ENCODE measurements around the gene MAML3. TPM values are rescaled to one million over a fixed set of nuclear protein-coding genes. Genes with fewer than 3 reads are reported as not detected.

Gene MAML3
- total RNA-seq, 2 experiments from 2014 or later: 2.5 to 2.6 TPM

- ChIA-PET POLR2A (no interaction called here), CTCF (interaction anchor here (1.6 kb wide), 1 partner anchor 12 kb away, joined by 3 read pairs; no protein-coding TSS in a partner anchor)
- H3K27ac Mint-ChIP-seq: no peak overlapping the region
Observed at GRCh38 chr4:139934708-139935195, 219.2 kb downstream of the MAML3 start.

GRCh38 chr4:139934057-139934707, 219.8 kb downstream of the MAML3 start:
- Mint-ChIP-seq H3K4me3 (no peak overlapping the region), H3K36me3 (ENCODE audit: low read depth) (no peaks in the 10 kb centered on the region), H3K27ac (no peak overlapping the region), H3K27me3 (peaks cover 12% of the 10 kb centered on the region), H3K4me1 (no peaks in the 10 kb centered on the region), H3K9me3 (no peaks in the 10 kb centered on the region)
- DNase-seq: no peak
- ChIA-PET POLR2A (no interaction called here), CTCF (no interaction called here)

More at GRCh38 chr4:139934708-139935195, 219.2 kb downstream of the MAML3 start:
- H3K4me1 Mint-ChIP-seq: no peaks in the 10 kb centered on the region
- H3K9me3 Mint-ChIP-seq: no peaks in the 10 kb centered on the region
- peaks cover 12% of the 10 kb centered on the region for H3K27me3 Mint-ChIP-seq
- H3K4me3 Mint-ChIP-seq: no peak overlapping the region
- H3K36me3 Mint-ChIP-seq (ENCODE audit: low read depth): no peaks in the 10 kb centered on the region
- no peak for DNase-seq

GRCh38 chr4:139933541-139933940, 220.4 kb downstream of the MAML3 start:
- ChIA-PET CTCF (no interaction called here), POLR2A (no interaction called here)
- H3K9me3 Mint-ChIP-seq: no peaks in the 10 kb centered on the region
- no peak overlapping the region for H3K27ac Mint-ChIP-seq
- no peak for DNase-seq
- no peaks in the 10 kb centered on the region for H3K4me1 Mint-ChIP-seq
- H3K27me3 Mint-ChIP-seq: peaks cover 12% of the 10 kb centered on the region
- H3K4me3 Mint-ChIP-seq: no peak overlapping the region
- H3K36me3 Mint-ChIP-seq (ENCODE audit: low read depth): no peaks in the 10 kb centered on the region

- DNase-seq: no peak
- CTCF ChIA-PET: no interaction called here
Observed at GRCh38 chr4:139933104-139933503, 220.9 kb downstream of the MAML3 start.

GRCh38 chr4:139924782-139925181, 229.2 kb downstream of the MAML3 start:
- DNase-seq: no peak
- H3K27me3 Mint-ChIP-seq: peaks cover 24% of the 10 kb centered on the region
- H3K4me1 Mint-ChIP-seq: no peaks in the 10 kb centered on the region
- ChIA-PET POLR2A (no interaction called here), CTCF (no interaction called here)
- H3K27ac Mint-ChIP-seq: no peak overlapping the region
- no peaks in the 10 kb centered on the region for H3K9me3 Mint-ChIP-seq
- no peaks in the 10 kb centered on the region for H3K36me3 Mint-ChIP-seq (ENCODE audit: low read depth)
- no peak overlapping the region for H3K4me3 Mint-ChIP-seq

More at GRCh38 chr4:139933104-139933503, 220.9 kb downstream of the MAML3 start:
- POLR2A ChIA-PET: no interaction called here
- no peak overlapping the region for H3K27ac Mint-ChIP-seq
- no peak overlapping the region for H3K4me3 Mint-ChIP-seq
- peaks cover 12% of the 10 kb centered on the region for H3K27me3 Mint-ChIP-seq
- no peaks in the 10 kb centered on the region for H3K36me3 Mint-ChIP-seq (ENCODE audit: low read depth)
- H3K9me3 Mint-ChIP-seq: no peaks in the 10 kb centered on the region
- no peaks in the 10 kb centered on the region for H3K4me1 Mint-ChIP-seq

- ChIA-PET CTCF (no interaction called here), POLR2A (no interaction called here)
- H3K36me3 Mint-ChIP-seq (ENCODE audit: low read depth): no peaks in the 10 kb centered on the region
- DNase-seq: no peak
- no peaks in the 10 kb centered on the region for H3K9me3 Mint-ChIP-seq
- H3K27ac Mint-ChIP-seq: no peak overlapping the region
- no peaks in the 10 kb centered on the region for H3K4me1 Mint-ChIP-seq
- H3K27me3 Mint-ChIP-seq: peaks cover 39% of the 10 kb centered on the region
- no peak overlapping the region for H3K4me3 Mint-ChIP-seq
Observed at GRCh38 chr4:139922406-139923024, 231.5 kb downstream of the MAML3 start.

GRCh38 chr4:139921429-139922184, 232.4 kb downstream of the MAML3 start:
- Mint-ChIP-seq H3K4me3 (no peak overlapping the region), H3K36me3 (ENCODE audit: low read depth) (no peaks in the 10 kb centered on the region), H3K4me1 (no peaks in the 10 kb centered on the region), H3K27ac (no peak overlapping the region), H3K27me3 (peaks cover 44% of the 10 kb centered on the region), H3K9me3 (no peaks in the 10 kb centered on the region)
- CTCF ChIA-PET: no interaction called here
- POLR2A ChIA-PET: no interaction called here
- no peak for DNase-seq

GRCh38 chr4:139920486-139921002, 233.4 kb downstream of the MAML3 start:
- H3K4me3 Mint-ChIP-seq: no peak overlapping the region
- peaks cover 42% of the 10 kb centered on the region for H3K27me3 Mint-ChIP-seq
- H3K9me3 Mint-ChIP-seq: no peaks in the 10 kb centered on the region
- POLR2A ChIA-PET: no interaction called here
- CTCF ChIA-PET: no interaction called here
- no peak overlapping the region for H3K27ac Mint-ChIP-seq
- DNase-seq: no peak
- no peaks in the 10 kb centered on the region for H3K4me1 Mint-ChIP-seq
- no peaks in the 10 kb centered on the region for H3K36me3 Mint-ChIP-seq (ENCODE audit: low read depth)

GRCh38 chr4:139919521-139919920, 234.5 kb downstream of the MAML3 start:
- CTCF ChIA-PET: no interaction called here
- no peak overlapping the region for H3K27ac Mint-ChIP-seq
- peaks cover 44% of the 10 kb centered on the region for H3K27me3 Mint-ChIP-seq
- no peaks in the 10 kb centered on the region for H3K36me3 Mint-ChIP-seq (ENCODE audit: low read depth)
- DNase-seq: no peak
- H3K4me1 Mint-ChIP-seq: no peaks in the 10 kb centered on the region
- no peak overlapping the region for H3K4me3 Mint-ChIP-seq
- POLR2A ChIA-PET: interaction anchor here (0.7 kb wide), 1 partner anchor 214 kb away, joined by 3 read pairs; no protein-coding TSS in a partner anchor
- H3K9me3 Mint-ChIP-seq: no peaks in the 10 kb centered on the region

GRCh38 chr4:139919004-139919403, 235.0 kb downstream of the MAML3 start:
- Mint-ChIP-seq H3K4me3 (no peak overlapping the region), H3K4me1 (no peaks in the 10 kb centered on the region), H3K27ac (no peak overlapping the region), H3K36me3 (ENCODE audit: low read depth) (no peaks in the 10 kb centered on the region), H3K9me3 (no peaks in the 10 kb centered on the region), H3K27me3 (peaks cover 42% of the 10 kb centered on the region)
- ChIA-PET CTCF (no interaction called here), POLR2A (interaction anchor here (0.7 kb wide), 1 partner anchor 214 kb away, joined by 3 read pairs; no protein-coding TSS in a partner anchor)
- no peak for DNase-seq

GRCh38 chr4:139918591-139918990, 235.4 kb downstream of the MAML3 start:
- Mint-ChIP-seq H3K36me3 (ENCODE audit: low read depth) (no peaks in the 10 kb centered on the region), H3K4me1 (no peaks in the 10 kb centered on the region), H3K9me3 (no peaks in the 10 kb centered on the region), H3K4me3 (no peak overlapping the region), H3K27ac (no peak overlapping the region), H3K27me3 (peaks cover 38% of the 10 kb centered on the region)
- DNase-seq: no peak
- ChIA-PET POLR2A (no interaction called here), CTCF (no interaction called here)

GRCh38 chr4:139917896-139918295, 236.1 kb downstream of the MAML3 start:
- H3K9me3 Mint-ChIP-seq: no peaks in the 10 kb centered on the region
- ChIA-PET POLR2A (no interaction called here), CTCF (no interaction called here)

GRCh38 chr4:139916041-139916440, 237.9 kb downstream of the MAML3 start:
- peaks cover 32% of the 10 kb centered on the region for H3K27me3 Mint-ChIP-seq

More at GRCh38 chr4:139917896-139918295, 236.1 kb downstream of the MAML3 start:
- H3K36me3 Mint-ChIP-seq (ENCODE audit: low read depth): no peaks in the 10 kb centered on the region
- no peak for DNase-seq
- peaks cover 40% of the 10 kb centered on the region for H3K27me3 Mint-ChIP-seq
- no peaks in the 10 kb centered on the region for H3K4me1 Mint-ChIP-seq
- no peak overlapping the region for H3K27ac Mint-ChIP-seq
- no peak overlapping the region for H3K4me3 Mint-ChIP-seq

More at GRCh38 chr4:139916041-139916440, 237.9 kb downstream of the MAML3 start:
- no peak for DNase-seq
- Mint-ChIP-seq H3K4me3 (no peak overlapping the region), H3K9me3 (no peaks in the 10 kb centered on the region), H3K4me1 (no peaks in the 10 kb centered on the region), H3K36me3 (ENCODE audit: low read depth) (no peaks in the 10 kb centered on the region), H3K27ac (no peak overlapping the region)
- CTCF ChIA-PET: no interaction called here
- POLR2A ChIA-PET: no interaction called here

Data from activated CD4-positive, alpha-beta memory T cell treated with anti-CD3 and anti-CD28 coated beads, Interleukin-2, amount 10 ng/mL, durations not matched to agents 7 days and 5 days (primary cell).